ENCODE results near the gene TIMM8A.

The TIMM8A gene

GRCh38 chrX:101390664-101391525, 42.4 kb upstream of the TIMM8A start, which contains the start of gene RPL36A:
TSS of gene RPL36A (plus strand) at chrX:101391011. CDS start at chrX:101391044, 33 bp downstream.
- DNase-seq (ENCODE audit: low read depth) = peak; percentile 92
- TF ChIP-seq, protein P1, sequence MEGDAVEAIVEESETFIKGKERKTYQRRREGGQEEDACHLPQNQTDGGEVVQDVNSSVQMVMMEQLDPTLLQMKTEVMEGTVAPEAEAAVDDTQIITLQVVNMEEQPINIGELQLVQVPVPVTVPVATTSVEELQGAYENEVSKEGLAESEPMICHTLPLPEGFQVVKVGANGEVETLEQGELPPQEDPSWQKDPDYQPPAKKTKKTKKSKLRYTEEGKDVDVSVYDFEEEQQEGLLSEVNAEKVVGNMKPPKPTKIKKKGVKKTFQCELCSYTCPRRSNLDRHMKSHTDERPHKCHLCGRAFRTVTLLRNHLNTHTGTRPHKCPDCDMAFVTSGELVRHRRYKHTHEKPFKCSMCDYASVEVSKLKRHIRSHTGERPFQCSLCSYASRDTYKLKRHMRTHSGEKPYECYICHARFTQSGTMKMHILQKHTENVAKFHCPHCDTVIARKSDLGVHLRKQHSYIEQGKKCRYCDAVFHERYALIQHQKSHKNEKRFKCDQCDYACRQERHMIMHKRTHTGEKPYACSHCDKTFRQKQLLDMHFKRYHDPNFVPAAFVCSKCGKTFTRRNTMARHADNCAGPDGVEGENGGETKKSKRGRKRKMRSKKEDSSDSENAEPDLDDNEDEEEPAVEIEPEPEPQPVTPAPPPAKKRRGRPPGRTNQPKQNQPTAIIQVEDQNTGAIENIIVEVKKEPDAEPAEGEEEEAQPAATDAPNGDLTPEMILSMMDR (conservative IDR thresholded peaks at IDR 0.05; ENCODE audit: low read depth, low read length) = peak; percentile 79
- peak within 1 kb of the TSS; percentile 72 for H3K4me3 ChIP-seq (ENCODE audit: low read depth, low read length)

DNA sequence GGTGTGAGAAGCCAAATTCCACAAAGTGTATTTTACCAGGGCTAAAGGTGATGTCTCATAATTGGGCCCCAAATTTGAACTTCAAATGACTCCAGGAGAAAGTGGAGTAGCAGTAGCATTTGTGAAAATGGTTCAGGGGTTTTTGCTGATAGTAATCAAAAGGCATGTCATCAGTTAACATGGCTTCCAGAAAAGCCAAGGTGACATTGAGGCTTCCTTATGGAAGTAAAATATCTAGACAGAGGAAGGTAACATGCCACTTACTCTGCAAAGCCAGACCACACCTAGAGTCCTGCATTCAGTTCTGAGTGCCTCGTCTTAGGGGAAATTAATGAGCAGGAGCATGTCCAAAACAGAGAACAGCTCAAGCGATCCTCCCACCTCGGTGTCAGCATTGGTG, 40.1 kb upstream of the TIMM8A start:
- no peak overlapping the region for H3K4me3 ChIP-seq (ENCODE audit: low read depth, low read length)
- DNase-seq (ENCODE audit: low read depth) = no peak
- TF ChIP-seq, protein P1 (conservative IDR thresholded peaks at IDR 0.05; ENCODE audit: low read depth, low read length) = no peak

DNA sequence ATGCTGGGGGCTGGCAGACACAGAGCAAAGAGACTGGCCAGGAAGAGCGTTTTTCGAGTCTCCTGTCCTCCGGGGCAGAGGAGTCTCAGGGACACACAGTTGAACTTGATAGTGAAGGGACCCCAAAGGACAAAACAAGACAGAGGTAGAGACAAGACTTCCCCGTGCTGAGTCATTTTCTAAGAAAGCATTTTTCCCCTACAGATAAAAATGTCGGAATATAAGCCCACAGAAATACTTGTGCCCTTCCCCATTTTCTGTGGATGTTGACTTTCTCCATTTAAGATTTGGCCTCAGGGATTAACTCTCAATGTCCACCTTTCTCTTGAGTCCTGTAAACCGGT, 38.0 kb upstream of the TIMM8A start:
- no peak overlapping the region for H3K4me3 ChIP-seq (ENCODE audit: low read depth, low read length)

GRCh38 chrX:101385795-101386541, 37.4 kb upstream of the TIMM8A start, which contains the start of gene BTK:
TSS of gene BTK (minus strand) at chrX:101386191. CDS start at chrX:101375284, 10,907 bp downstream.
- DNase-seq (ENCODE audit: low read depth) = no peak
- H3K4me3 ChIP-seq (ENCODE audit: low read depth, low read length) = no peak within 1 kb of the TSS
- TF ChIP-seq, protein P1 (conservative IDR thresholded peaks at IDR 0.05; ENCODE audit: low read depth, low read length) = no peak

More for the DNA sequence above, 38.0 kb upstream of the TIMM8A start:
- no peak for DNase-seq (ENCODE audit: low read depth)
- TF ChIP-seq, protein P1 (conservative IDR thresholded peaks at IDR 0.05; ENCODE audit: low read depth, low read length) = no peak

GRCh38 chrX:101385026-101385684, 36.6 kb upstream of the TIMM8A start:
- H3K4me3 ChIP-seq (ENCODE audit: low read depth, low read length) = no peak overlapping the region
- no peak for DNase-seq (ENCODE audit: low read depth)
- TF ChIP-seq, protein P1 (conservative IDR thresholded peaks at IDR 0.05; ENCODE audit: low read depth, low read length) = no peak

DNA sequence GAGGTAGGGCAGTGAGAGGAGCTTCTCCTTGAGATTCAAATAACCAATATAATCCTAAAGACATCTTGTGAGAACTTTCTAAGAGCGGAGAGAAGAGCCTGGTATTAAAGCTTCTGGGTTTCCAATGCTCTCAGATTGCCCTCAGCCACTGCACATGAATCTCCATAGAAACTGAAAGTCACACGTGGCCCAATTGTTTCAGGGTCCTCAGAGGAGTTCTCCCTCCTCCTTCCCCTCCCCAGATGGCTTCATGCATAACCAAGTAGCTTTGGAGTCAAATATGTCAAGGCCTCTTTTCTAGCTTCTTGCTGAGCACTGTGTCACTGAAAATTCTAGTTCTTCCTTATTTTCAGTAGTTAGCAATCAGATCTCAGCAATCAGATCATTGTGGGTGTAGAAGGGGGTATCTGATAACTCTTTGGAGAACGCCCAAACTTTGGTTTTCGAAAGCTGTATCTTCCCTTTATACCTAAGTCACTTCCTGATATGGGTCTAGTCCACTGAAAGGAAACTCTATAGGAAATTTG, 35.2 kb upstream of the TIMM8A start:
- no peak for DNase-seq (ENCODE audit: low read depth)
- no peak overlapping the region for H3K4me3 ChIP-seq (ENCODE audit: low read depth, low read length)
- TF ChIP-seq, protein P1 (conservative IDR thresholded peaks at IDR 0.05; ENCODE audit: low read depth, low read length) = no peak

All from choroid plexus epithelial cell (primary cell).